Measurements from ENCODE around the gene CACNA2D2.
A peak's percentile ranks its signal among the peaks of the same experiment; 100 is the strongest.

Gene CACNA2D2

GRCh38 chr3:50321336-50322114 lies 181.9 kb downstream of the CACNA2D2 start (continued):
- TF ChIP-seq ZNF843 (tag by site-specific recombination; IDR thresholded peaks at IDR 0.05), result 0 out of 2 replicates have a peak, but pooled peaks have one; percentile 28
- no peak for TF ChIP-seq ZBTB10 (tag by site-specific recombination; IDR thresholded peaks at IDR 0.05)
- no peak for TF ChIP-seq ZNF768 (tag by site-specific recombination; IDR thresholded peaks at IDR 0.05)
- TF ChIP-seq ZNF791 (tag by site-specific recombination; IDR thresholded peaks at IDR 0.05), result no peak
- TF ChIP-seq ZNF266 (tag by site-specific recombination; IDR thresholded peaks at IDR 0.05; ENCODE audit: low read depth), result no peak
- TF ChIP-seq AEBP2 (tag by site-specific recombination; IDR thresholded peaks at IDR 0.05; ENCODE audit: borderline replicate concordance), result no peak
- no peak for TF ChIP-seq ZNF776 (tag by site-specific recombination; IDR thresholded peaks at IDR 0.05; ENCODE audit: borderline replicate concordance)
- TF ChIP-seq ZNF473 (tag by site-specific recombination; IDR thresholded peaks at IDR 0.05), result no peak
- TF ChIP-seq PRDM1 (tag by site-specific recombination; IDR thresholded peaks at IDR 0.05), result no peak
- no peak for TF ChIP-seq ZNF350 (tag by site-specific recombination; IDR thresholded peaks at IDR 0.05)
- TF ChIP-seq ZNF48 (tag by site-specific recombination; IDR thresholded peaks at IDR 0.05), result no peak
- TF ChIP-seq HIC1 (tag by site-specific recombination; IDR thresholded peaks at IDR 0.05), result no peak
- peak; percentile 66; the same call in 1 of the 2 replicates for TF ChIP-seq KLF16 (tag by site-specific recombination; IDR thresholded peaks at IDR 0.05)
- TF ChIP-seq ZNF16 (tag by site-specific recombination; IDR thresholded peaks at IDR 0.05; ENCODE audit: low read depth), result no peak
- peak; percentile 86 for TF ChIP-seq SP3 (tag by site-specific recombination; IDR thresholded peaks at IDR 0.05)
- no peak for TF ChIP-seq PRDM6 (tag by site-specific recombination; IDR thresholded peaks at IDR 0.05)
- peak; percentile 76; the same call in 1 of the 2 replicates for TF ChIP-seq ZNF324 (tag by site-specific recombination; IDR thresholded peaks at IDR 0.05)
- no peak for TF ChIP-seq ZSCAN16 (tag by site-specific recombination; IDR thresholded peaks at IDR 0.05)
- TF ChIP-seq ZNF175 (tag by site-specific recombination; IDR thresholded peaks at IDR 0.05), result no peak
- TF ChIP-seq ZIC2 (tag by site-specific recombination; IDR thresholded peaks at IDR 0.05), result no peak
- TF ChIP-seq ZNF148 (tag by site-specific recombination; IDR thresholded peaks at IDR 0.05; ENCODE audit: borderline replicate concordance), result no peak
- peak; percentile 87 for TF ChIP-seq ZFHX2 (tag by site-specific recombination; conservative IDR thresholded peaks at IDR 0.05)
- no peak for TF ChIP-seq ZNF701 (tag by site-specific recombination; IDR thresholded peaks at IDR 0.05)
- no peak for TF ChIP-seq ZNF214 (tag by site-specific recombination; IDR thresholded peaks at IDR 0.05; ENCODE audit: borderline replicate concordance)
- TF ChIP-seq OVOL3 (tag by site-specific recombination; IDR thresholded peaks at IDR 0.05), result no peak
- no peak for TF ChIP-seq HOXD13 (CRISPR knock-in tag; IDR thresholded peaks at IDR 0.05; ENCODE audit: borderline replicate concordance)
- no peak for TF ChIP-seq ZNF670 (tag by site-specific recombination; IDR thresholded peaks at IDR 0.05; ENCODE audit: low read depth)
- TF ChIP-seq ZNF692 (tag by site-specific recombination; IDR thresholded peaks at IDR 0.05), result peak; percentile 100

Data from HEK293 (cell line).